GM19193 (cell line): Measurements from ENCODE around the gene EIF2B2.

Experiments
- POLR2A ChIP-seq: IDR thresholded peaks from 4 replicates; pipeline ENCODE4 v1.6.1; 2011; ENCODE audit not compliant: insufficient read depth, insufficient read length; ENCODE audit errors: extremely low read depth

EIF2B2 gene

GRCh38 chr14:74979029-74979428 is 23.7 kb upstream of the EIF2B2 start:
- TF ChIP-seq POLR2A, result no peak

DNA sequence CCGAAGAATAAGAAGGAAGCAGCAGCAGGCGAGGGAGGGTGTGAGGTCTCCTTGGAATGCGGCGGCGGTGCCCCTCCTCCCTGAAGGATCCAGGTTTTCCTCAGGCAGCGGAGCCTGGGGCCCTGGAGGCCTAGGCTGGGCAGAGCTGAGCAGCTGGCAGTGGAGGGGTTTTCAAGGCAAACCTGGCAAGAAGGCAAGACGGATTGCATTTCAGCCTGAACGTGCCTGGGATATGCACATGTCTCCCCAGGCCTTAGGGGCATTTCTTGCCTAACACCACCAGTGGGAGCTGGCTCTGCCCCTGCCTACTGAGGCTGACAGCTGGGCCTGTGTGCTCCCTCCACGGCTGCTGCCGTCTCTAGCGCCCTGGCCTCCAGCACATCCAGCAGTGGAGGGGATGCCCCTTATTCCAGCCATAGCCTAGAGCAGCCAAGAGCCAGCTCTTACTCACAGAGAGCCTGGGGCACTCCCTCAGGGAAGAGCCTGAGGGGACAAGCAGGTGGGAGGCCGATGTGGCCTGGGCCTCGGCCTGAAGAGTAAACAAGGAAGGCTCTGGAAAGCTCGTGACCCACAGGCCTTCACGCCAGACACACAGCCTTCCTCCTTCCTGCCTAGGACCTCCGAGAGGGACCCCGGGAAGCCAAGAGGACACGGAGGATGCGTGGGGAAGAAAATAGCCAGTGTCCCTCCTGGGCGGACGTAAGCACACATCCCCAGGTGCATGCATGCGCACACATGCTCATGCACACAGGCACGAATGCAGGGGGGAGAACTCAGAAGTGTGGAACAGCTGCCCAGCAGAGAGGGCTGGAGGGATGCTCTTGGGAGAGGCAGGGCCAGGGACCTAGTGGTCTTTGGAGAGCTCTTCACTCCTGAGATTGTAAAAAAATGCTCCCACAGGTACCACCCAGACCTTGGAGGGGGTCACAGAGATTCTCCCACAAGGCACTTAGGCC is 23.0 kb upstream of the EIF2B2 start:
- no peak for TF ChIP-seq POLR2A

DNA sequence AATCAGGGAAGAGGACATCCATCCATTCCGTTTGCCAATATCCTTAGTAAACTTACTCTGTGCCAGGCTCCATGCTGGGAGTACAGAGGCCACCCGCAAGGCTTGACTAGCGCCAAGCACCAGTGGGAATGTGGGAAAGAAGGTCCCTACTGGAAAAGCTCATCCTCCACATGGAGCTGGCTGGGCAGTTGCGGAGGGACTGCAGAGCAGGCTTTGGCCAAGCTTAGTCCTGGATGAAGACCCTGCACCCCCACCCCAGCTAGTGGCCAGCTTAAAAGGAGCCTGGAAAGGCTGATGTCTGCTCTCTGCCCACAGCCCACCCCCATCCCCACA is 22.4 kb upstream of the EIF2B2 start:
- TF ChIP-seq POLR2A, result no peak

DNA sequence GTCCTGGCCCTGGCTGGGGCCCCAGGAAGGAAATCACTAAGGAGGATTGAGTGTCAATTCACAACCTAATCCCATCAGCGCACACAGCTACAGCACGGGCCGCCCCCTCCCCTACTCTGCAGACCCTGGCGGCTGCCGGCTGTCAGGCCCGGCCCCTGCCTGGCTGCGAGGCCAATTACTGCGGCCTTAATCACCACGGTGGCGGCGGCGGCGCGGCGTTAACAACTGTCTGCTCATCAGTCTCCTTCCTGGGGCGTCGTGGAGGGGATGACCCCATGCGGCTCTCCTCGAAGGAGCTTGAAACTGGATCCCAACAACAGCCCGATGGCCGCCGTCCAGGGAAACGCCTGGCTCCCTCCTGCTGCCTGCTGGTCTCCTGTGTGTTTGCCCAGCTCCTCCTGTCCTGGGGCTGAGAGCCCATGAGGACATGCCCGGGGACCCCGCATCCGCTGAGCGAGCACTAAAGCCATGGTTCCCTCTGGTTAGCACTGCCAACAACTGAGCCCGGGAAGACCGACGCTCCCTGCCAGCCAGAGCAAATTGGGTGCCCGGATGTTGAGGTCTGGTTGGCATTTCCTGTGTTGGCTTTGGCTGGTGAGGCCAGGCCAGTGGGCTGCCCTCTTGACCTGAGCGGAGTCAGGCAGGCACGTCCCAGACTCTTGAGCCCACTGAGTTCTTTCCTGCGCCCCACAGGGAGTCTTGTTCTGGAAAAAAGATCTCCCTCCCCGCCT is 21.8 kb upstream of the EIF2B2 start:
- no peak for TF ChIP-seq POLR2A

DNA sequence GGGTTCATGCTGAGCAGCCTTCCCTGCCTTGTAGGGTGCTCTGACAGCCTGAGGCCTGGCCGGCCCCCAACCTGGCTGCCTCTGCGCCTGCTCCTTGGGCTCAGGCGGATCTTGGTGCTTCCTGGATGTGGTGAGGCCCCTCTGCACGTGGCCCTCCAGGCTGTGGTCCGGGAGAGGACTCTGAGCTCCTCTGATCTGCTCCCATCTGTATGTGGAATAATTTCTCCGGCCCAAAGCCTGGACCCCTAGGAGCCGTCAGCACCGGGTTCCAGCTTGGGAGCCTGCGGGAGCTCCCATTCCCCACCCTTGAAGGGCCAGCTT is 21.3 kb upstream of the EIF2B2 start:
- no peak for TF ChIP-seq POLR2A

DNA sequence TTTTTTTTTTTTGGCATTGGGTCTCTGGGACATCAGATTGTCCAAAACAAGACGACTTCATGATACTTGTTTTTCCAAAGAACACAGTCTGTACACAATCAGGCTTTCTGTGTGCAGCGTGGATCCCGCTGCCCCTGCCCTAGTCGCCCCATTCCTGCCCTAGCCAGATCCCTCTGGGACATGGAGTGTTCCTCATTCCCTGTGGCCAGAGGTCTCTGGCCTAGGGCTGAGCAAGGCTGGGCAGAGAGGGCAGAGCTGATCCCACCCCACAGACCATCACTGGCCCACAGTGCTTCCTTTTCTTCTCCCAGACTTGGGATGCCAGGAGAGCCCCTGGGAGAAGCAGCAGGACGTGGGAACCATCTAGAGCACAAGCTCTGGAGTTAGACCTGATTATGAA is 20.9 kb upstream of the EIF2B2 start:
- no peak for TF ChIP-seq POLR2A

DNA sequence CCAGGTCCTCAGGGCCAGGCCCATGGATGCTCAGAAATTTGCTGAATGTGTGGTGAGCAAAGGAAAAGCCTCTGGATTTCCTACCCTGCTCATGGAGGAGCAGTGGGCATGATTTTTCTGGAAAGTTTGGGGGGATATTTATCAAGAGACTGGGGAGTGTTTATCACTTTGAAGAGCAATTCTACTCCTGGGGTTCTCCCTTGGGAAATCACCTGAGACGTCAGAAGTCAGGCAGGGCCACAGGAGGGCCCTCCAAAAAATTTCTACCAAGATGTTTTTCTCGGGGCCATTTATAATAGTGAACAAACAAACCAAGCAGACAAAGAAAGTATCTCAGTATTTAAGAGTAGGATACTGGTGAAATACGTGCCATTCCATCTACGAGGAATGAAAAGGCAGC is 20.1 kb upstream of the EIF2B2 start:
- no peak for TF ChIP-seq POLR2A

DNA sequence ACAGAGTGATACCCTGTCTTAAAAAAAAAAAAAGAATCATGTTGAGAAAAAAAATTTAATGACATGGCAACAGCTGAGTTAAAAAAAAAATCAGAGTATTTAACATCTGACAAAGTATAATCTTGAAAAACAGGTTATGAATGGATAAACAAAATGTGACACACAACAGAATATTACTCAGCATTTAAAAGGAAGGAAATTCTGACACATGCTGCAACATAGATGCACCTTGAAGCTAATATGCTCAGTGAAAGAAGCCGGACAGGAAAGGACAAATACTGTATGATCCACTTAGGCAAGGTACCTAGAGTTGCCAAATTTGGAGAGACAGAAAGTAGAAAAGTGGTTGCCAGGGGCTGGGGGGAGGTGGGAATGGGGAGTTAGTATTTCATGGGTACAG is 19.4 kb upstream of the EIF2B2 start:
- TF ChIP-seq POLR2A, result no peak

GRCh38 chr14:74984236-74985027 is 18.3 kb upstream of the EIF2B2 start:
- TF ChIP-seq POLR2A, result no peak

GRCh38 chr14:74985028-74985310 is 17.8 kb upstream of the EIF2B2 start:
- no peak for TF ChIP-seq POLR2A

DNA sequence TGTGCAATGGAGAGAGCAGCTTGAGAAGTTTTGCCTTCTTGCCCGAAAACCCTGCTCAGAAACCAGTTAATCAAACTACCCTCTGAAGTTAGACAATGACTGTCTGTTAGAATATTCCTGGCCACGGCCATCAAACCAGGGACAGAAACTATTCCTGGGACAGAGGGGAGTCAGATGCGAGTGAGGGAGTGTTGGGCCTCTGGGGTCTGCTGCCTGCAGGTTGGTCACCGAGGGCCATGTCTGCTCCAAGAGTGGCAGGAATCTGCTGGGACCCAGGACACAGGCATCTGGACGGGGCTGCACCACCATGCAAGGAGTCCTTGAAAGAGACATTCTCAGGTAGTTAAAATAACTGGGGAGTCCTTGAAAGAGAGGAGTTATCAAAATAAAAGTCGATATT is 16.9 kb upstream of the EIF2B2 start:
- no peak for TF ChIP-seq POLR2A

DNA sequence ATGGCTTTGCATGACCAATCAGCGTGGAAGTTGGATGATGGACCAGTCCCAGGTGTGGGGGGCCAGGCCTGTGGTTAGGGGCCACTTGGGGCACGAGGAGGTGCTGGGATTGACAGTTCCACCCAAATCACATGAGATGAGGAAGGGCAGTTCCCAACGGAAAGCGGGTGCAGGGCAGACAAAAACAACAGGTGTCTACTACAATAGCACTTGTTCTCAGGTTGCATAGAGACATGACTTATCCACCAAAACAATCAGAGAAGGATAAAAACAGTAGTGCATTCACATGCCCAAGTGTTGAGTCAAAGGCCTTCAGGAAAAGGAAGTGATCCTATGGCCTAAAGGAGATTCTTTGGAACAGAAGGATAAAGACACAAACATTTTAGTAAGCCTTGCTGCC is 14.6 kb upstream of the EIF2B2 start:
- TF ChIP-seq POLR2A, result no peak

- no peak for TF ChIP-seq POLR2A
Measured at GRCh38 chr14:74988993-74989392, 13.7 kb upstream of the EIF2B2 start.

- TF ChIP-seq POLR2A, result no peak
Measured at GRCh38 chr14:75001261-75001660, 1.5 kb upstream of the EIF2B2 start.

DNA sequence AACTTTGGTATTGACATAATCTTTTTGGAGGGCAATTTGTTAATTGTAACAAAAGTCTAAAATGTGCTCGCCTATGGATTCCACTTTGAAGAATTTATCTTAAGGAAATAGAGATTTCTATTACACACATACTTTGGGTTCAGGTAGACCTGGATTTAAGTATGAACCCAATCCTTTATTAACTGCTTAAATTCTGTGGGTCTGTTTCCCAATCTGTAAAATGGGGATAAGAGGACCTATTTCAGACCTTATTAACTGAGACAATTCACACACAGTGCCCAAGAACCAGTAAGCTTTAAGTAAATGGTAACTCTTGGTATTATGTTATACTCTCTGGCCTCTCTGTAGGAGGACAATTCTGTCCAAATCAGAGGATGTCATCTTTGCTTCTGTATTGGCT is 822 bp upstream of the EIF2B2 start:
- no peak for TF ChIP-seq POLR2A
